CD14-positive monocyte (primary cell): ENCODE measurements around the gene CDH11. TPM values are rescaled to one million over a fixed set of nuclear protein-coding genes. Genes with fewer than 3 reads are reported as not detected.

Source experiments
- DNase-seq, 3 donors: peaks; one replicate each; pipeline ENCODE4 v3.0.0-alpha.2; 2011 to 2022
- H2AFZ ChIP-seq: 2 replicates; pipeline ENCODE4 v1.6.0; 2012; ENCODE audit warnings: mild to moderate bottlenecking, low read depth, low read length, inconsistent platforms; ENCODE audit not compliant: insufficient read depth, poor library complexity, severe bottlenecking
- H3K27ac ChIP-seq, 2 donors: 1 replicate in 1 of 2; 2 replicates in 1 of 2; pipeline ENCODE4 v1.5.1; 2012 to 2013; ENCODE audit warnings: low read length in 2 of 2, control low read depth in 1 of 2, inconsistent platforms in 1 of 2, low read depth in 1 of 2, mild to moderate bottlenecking in 1 of 2
- H3K27me3 ChIP-seq, 2 donors: one replicate each; pipeline versions ENCODE4 v1.6.0 to v1.6.1; 2011 to 2013; ENCODE audit warnings: low read length in 2 of 2; ENCODE audit not compliant: control insufficient read depth in 2 of 2, insufficient read depth in 2 of 2
- H3K36me3 ChIP-seq, 2 donors: replicated peaks in 1 of 2; 1 replicate in 1 of 2; 2 replicates in 1 of 2; pipeline versions ENCODE4 v1.5.1 to v1.6.1; 2012 to 2013; ENCODE audit warnings: low read length in 2 of 2, control low read depth in 1 of 2, inconsistent platforms in 1 of 2, mild to moderate bottlenecking in 1 of 2; ENCODE audit not compliant: insufficient read depth in 2 of 2, control insufficient read depth in 1 of 2
- H3K4me1 ChIP-seq, 2 donors: 1 replicate in 1 of 2; 2 replicates in 1 of 2; pipeline versions ENCODE4 v1.5.1 to v1.6.1; 2012 to 2013; ENCODE audit warnings: low read length in 2 of 2, control low read depth in 1 of 2, inconsistent platforms in 1 of 2, mild to moderate bottlenecking in 1 of 2, moderate library complexity in 1 of 2; ENCODE audit not compliant: insufficient read depth in 2 of 2, control insufficient read depth in 1 of 2
- H3K4me2 ChIP-seq: replicated peaks from 2 replicates; pipeline ENCODE3; 2012; ENCODE audit warnings: low read length, moderate library complexity, mild to moderate bottlenecking; ENCODE audit not compliant: poor library complexity, severe bottlenecking; ENCODE audit errors: extremely low read depth
- H3K4me3 ChIP-seq, 3 experiments: fragments of 200-600 bp in 1 of 3; sonication (generic) in 1 of 3; replicated peaks in 1 of 3; 1 replicate in 2 of 3; 2 replicates in 1 of 3; pipeline ENCODE4 v1.5.1; 2011 to 2013; ENCODE audit warnings: low read length in 3 of 3, mild to moderate bottlenecking in 3 of 3, control low read depth in 2 of 3, low read depth in 2 of 3, inconsistent platforms in 1 of 3, moderate library complexity in 1 of 3
- H3K79me2 ChIP-seq: 2 replicates; pipeline ENCODE4 v1.6.0; 2012; ENCODE audit warnings: mild to moderate bottlenecking, control low read depth, inconsistent platforms, low read length, moderate library complexity; ENCODE audit not compliant: insufficient read depth
- H3K9ac ChIP-seq: 2 replicates; pipeline ENCODE4 v1.6.0; 2017; ENCODE audit warnings: low read length, mild to moderate bottlenecking; ENCODE audit not compliant: insufficient read depth, poor library complexity, severe bottlenecking
- H3K9me3 ChIP-seq, 2 donors: replicated peaks in 1 of 2; 1 replicate in 1 of 2; 2 replicates in 1 of 2; pipeline versions ENCODE4 v1.5.1 to v1.6.1; 2012 to 2013; ENCODE audit warnings: low read length in 2 of 2, control low read depth in 1 of 2; ENCODE audit not compliant: control insufficient read depth in 1 of 2, insufficient read depth in 1 of 2
- H4K20me1 ChIP-seq: 2 replicates; pipeline ENCODE4 v1.6.0; 2012; ENCODE audit warnings: mild to moderate bottlenecking, low read length, control low read depth, moderate library complexity; ENCODE audit not compliant: insufficient read depth
- H3K27ac Mint-ChIP-seq, 7 donors: one replicate each; pipeline ENCODE4 v1.8.0; 2020; ENCODE audit warnings: mild to moderate bottlenecking in 7 of 7, mixed read lengths in 7 of 7, moderate library complexity in 6 of 7, inconsistent platforms in 2 of 7
- H3K27me3 Mint-ChIP-seq, 3 donors: one replicate each; pipeline ENCODE4 v1.8.0; 2021 to 2022; ENCODE audit warnings: low read depth in 3 of 3, mild to moderate bottlenecking in 3 of 3, mixed read lengths in 3 of 3, moderate library complexity in 3 of 3, inconsistent platforms in 1 of 3
- H3K36me3 Mint-ChIP-seq, 2 donors: one replicate each; pipeline ENCODE4 v1.8.0; 2020; ENCODE audit warnings: mixed read lengths in 2 of 2, inconsistent platforms in 1 of 2, mild to moderate bottlenecking in 1 of 2
- H3K4me1 Mint-ChIP-seq: one replicate; pipeline ENCODE4 v1.8.0; 2020; ENCODE audit warnings: mild to moderate bottlenecking, mixed read lengths
- H3K4me3 Mint-ChIP-seq, 2 donors: one replicate each; pipeline ENCODE4 v1.8.0; 2020; ENCODE audit warnings: mild to moderate bottlenecking in 2 of 2, mixed read lengths in 2 of 2, moderate library complexity in 1 of 2
- H3K9me3 Mint-ChIP-seq, 7 donors: one replicate each; pipeline ENCODE4 v1.8.0; 2020 to 2022; ENCODE audit warnings: mixed read lengths in 7 of 7, mild to moderate bottlenecking in 6 of 7, moderate library complexity in 6 of 7, inconsistent platforms in 2 of 7
- WGBS: methylation state at CpG from one replicate; pipeline ENCODE4 v1.1.5; 2013; ENCODE audit warnings: missing lambda C conversion rate; ENCODE audit not compliant: insufficient coverage; 5-methylcytosine and 5-hydroxymethylcytosine counted together
- intact Hi-C, 2 donors: fragments of 100-400 bp; cut with micrococcal nuclease; formaldehyde crosslinking; loops; one replicate each; pipeline versions ENCODE4 v1.15.0 to v1.15.1; 2023
- polyA plus RNA-seq, 3 donors: library from polyadenylated mRNA; depleted of rRNA in 1 of 3; unstranded in 2 of 3; stranded (reverse) in 1 of 3; fragments of 300-500 nt in 2 of 3; fragments of >200 nt in 1 of 3; fragmentation: Illumina TruSeq in 2 of 3; gene quantifications; 1 replicate in 2 of 3; 2 replicates in 1 of 3; pipeline ENCODE4 v1.2.3, GENCODE V29; 2012 to 2021
- TF ChIP-seq, protein P1 (sequence below): fragments of 200-600 bp; IDR thresholded peaks from one replicate; pipeline ENCODE4 v1.8.0; 2022; ENCODE audit warnings: antibody characterized with exemption, mild to moderate bottlenecking

The CDH11 gene
- polyA plus RNA-seq, 3 donors = not detected

DNA sequence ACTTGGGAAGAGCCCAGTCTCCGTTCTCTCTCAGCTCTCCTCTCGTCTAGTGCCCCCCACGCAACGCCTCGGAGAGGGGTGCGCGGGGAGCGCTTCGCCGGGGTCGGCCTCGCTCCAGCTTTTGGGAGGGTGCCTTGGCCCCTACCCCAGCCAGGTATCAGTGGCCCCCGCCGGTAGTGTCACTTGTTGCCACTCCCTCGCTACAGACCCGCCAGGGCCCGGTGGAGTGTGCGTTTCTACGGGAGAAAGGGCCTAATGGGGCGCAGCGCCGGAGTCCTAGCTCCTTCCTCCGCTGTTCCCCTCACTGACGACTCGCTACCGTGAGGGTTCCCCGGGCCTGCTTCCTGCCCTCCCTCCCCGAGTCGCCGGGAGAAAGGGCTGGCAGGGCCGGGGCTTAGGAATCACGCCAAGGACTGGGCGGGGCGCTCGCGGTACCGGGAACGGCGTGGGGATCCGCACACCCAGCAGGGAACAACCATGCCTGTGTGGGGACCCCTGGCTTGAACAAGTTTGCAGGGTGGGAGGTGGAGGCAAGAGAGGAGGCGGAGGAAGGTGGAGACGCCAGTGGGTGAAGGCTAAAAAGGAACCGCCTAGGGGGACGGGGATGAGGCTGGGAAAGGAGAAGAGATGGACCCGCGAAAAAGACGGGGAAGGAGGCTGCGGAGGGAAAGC is 997 bp upstream of the CDH11 start:
- Mint-ChIP-seq H3K4me3 (peak overlapping the region in 1 of 2 donors; percentile 81), H3K27me3 (peaks cover 52 to 69% (median 67%) of the 10 kb centered on the region in 3 donors), H3K36me3 (no peaks in the 10 kb centered on the region), H3K27ac (no peak overlapping the region), H3K9me3 (peaks cover 0 to 15% (median 2%) of the 10 kb centered on the region in 7 donors), H3K4me1 (no peaks in the 10 kb centered on the region)
- Histone ChIP-seq H3K4me3 (no peak overlapping the region), H3K4me1 (no peaks in the 10 kb centered on the region), H3K9me3 (peaks cover 0 to 7% of the 10 kb centered on the region in 2 donors), H2AFZ (no peak overlapping the region), H3K27ac (no peak overlapping the region), H3K79me2 (no peaks in the 10 kb centered on the region), H3K9ac (no peak overlapping the region), H3K4me2 (no peak overlapping the region), H3K36me3 (no peaks in the 10 kb centered on the region), H3K27me3 (peaks cover 41 to 73% of the 10 kb centered on the region in 2 donors), H4K20me1 (no peaks in the 10 kb centered on the region)
- intact Hi-C loops = no loop called here
- 2% methylated on average over 43 of the region's 48 CpGs for WGBS
- TF ChIP-seq, protein P1, sequence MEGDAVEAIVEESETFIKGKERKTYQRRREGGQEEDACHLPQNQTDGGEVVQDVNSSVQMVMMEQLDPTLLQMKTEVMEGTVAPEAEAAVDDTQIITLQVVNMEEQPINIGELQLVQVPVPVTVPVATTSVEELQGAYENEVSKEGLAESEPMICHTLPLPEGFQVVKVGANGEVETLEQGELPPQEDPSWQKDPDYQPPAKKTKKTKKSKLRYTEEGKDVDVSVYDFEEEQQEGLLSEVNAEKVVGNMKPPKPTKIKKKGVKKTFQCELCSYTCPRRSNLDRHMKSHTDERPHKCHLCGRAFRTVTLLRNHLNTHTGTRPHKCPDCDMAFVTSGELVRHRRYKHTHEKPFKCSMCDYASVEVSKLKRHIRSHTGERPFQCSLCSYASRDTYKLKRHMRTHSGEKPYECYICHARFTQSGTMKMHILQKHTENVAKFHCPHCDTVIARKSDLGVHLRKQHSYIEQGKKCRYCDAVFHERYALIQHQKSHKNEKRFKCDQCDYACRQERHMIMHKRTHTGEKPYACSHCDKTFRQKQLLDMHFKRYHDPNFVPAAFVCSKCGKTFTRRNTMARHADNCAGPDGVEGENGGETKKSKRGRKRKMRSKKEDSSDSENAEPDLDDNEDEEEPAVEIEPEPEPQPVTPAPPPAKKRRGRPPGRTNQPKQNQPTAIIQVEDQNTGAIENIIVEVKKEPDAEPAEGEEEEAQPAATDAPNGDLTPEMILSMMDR = no peak
- DNase-seq = no peak

DNA sequence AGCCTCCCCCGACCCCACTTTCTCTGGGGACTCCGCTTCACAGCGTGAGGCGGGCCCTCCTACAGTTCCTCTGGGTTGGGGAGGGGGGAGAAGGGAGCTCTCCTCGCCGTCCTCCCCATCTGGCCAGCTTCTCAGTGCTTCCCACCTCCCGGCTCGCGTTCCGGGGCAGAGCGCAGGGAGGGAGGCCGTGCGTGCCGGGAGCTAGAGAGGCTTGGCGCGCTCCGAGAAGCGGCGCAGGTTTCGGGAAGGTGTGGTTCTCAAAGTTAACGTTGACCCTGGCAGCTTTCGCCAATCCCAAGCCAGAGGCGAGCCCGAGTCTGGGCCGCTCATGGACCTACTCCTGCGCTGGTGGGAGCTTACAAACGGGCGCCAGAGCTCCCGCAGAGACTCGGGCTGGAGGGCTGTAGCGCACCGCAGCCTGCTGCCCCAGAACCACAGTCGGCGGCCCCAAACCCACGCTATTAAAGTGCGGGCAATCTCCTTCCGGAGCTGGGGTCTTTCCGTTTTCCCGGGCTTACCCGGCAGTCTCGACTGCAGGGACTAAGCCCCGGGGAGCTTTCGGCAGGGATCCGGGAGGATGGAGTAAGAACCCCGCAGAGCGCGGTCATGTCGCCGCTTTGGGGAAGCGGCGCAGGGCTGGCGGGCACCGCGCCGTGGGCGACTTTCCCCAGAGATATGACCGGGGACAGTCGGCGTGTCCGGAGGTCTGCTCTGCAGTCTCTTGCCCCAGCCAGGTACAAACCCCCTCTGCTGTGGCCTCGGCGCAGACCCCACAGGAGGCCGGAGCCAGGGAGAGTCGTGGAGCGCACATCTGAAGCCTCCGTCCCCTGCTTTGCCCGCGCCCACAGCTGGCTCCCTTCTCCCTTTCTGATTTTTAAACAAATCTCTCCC is 787 bp downstream of the CDH11 start:
- TF ChIP-seq, protein P1 = no peak
- Histone ChIP-seq H3K79me2 (no peaks in the 10 kb centered on the region), H3K4me1 (no peaks in the 10 kb centered on the region), H3K36me3 (no peaks in the 10 kb centered on the region), H2AFZ (no peak overlapping the region), H3K27ac (no peak overlapping the region), H3K27me3 (peaks cover 41 to 73% of the 10 kb centered on the region in 2 donors), H4K20me1 (no peaks in the 10 kb centered on the region), H3K4me3 (no peak overlapping the region), H3K9ac (no peak overlapping the region), H3K9me3 (peaks cover 0 to 7% of the 10 kb centered on the region in 2 donors), H3K4me2 (no peak overlapping the region)
- Mint-ChIP-seq H3K27me3 (peaks cover 51 to 70% (median 67%) of the 10 kb centered on the region in 3 donors), H3K9me3 (peaks cover 0 to 15% (median 1%) of the 10 kb centered on the region in 7 donors), H3K4me1 (no peaks in the 10 kb centered on the region), H3K36me3 (no peaks in the 10 kb centered on the region), H3K4me3 (peak overlapping the region in 1 of 2 donors; percentile 80), H3K27ac (no peak overlapping the region)
- no peak for DNase-seq
- 1% methylated on average over 60 of the region's 68 CpGs for WGBS
- intact Hi-C loops = no loop called here
